KMS-11 (cell line): Measurements from ENCODE around the gene GRB2.

Experiments
- H2AFZ ChIP-seq: fragments of 200-600 bp; sonication (generic); 2 replicates; pipeline ENCODE4 v1.6.1; 2016; ENCODE audit warnings: antibody characterized with exemption, mixed run types, low read depth
- H3K27ac ChIP-seq: fragments of 200-600 bp; sonication (generic); 2 replicates; pipeline ENCODE4 v1.6.1; 2016; ENCODE audit warnings: mild to moderate bottlenecking, mixed run types
- H3K27me3 ChIP-seq: fragments of 200-600 bp; sonication (generic); 2 replicates; pipeline ENCODE4 v1.6.1; 2017; ENCODE audit warnings: mild to moderate bottlenecking, low read depth, mixed run types, moderate library complexity; ENCODE audit not compliant: insufficient read depth
- H3K36me3 ChIP-seq: fragments of 200-600 bp; sonication (generic); 2 replicates; pipeline ENCODE4 v1.6.1; 2017; ENCODE audit warnings: mild to moderate bottlenecking, mixed run types; ENCODE audit not compliant: insufficient read depth
- H3K4me1 ChIP-seq: fragments of 200-600 bp; sonication (generic); 2 replicates; pipeline ENCODE4 v1.6.1; 2016; ENCODE audit warnings: mild to moderate bottlenecking, low read depth, mixed run types; ENCODE audit not compliant: poor library complexity, severe bottlenecking
- H3K4me2 ChIP-seq: fragments of 200-600 bp; sonication (generic); 2 replicates; pipeline ENCODE4 v1.7.0; 2016; ENCODE audit warnings: mild to moderate bottlenecking, mixed run types
- H3K4me3 ChIP-seq: fragments of 200-600 bp; sonication (generic); IDR thresholded peaks from 2 replicates; pipeline ENCODE4 v1.6.1; 2017; ENCODE audit warnings: low read depth, low read length, mixed read lengths; ENCODE audit not compliant: insufficient read depth
- H3K79me2 ChIP-seq: fragments of 200-600 bp; sonication (generic); 2 replicates; pipeline ENCODE4 v1.6.1; 2016; ENCODE audit warnings: low read depth, mixed run types; ENCODE audit not compliant: insufficient read depth
- H3K9ac ChIP-seq: fragments of 200-600 bp; sonication (generic); 2 replicates; pipeline ENCODE4 v1.6.1; 2016; ENCODE audit warnings: mild to moderate bottlenecking, mixed run types
- H4K20me1 ChIP-seq: fragments of 200-600 bp; sonication (generic); 2 replicates; pipeline ENCODE4 v1.6.1; 2016; ENCODE audit warnings: mild to moderate bottlenecking, mixed run types; ENCODE audit not compliant: insufficient read depth
- CTCF ChIP-seq: fragments of 200-600 bp; sonication (generic); conservative IDR thresholded peaks from 2 replicates; pipeline ENCODE4 v1.6.1; 2017; ENCODE audit warnings: low read depth, mild to moderate bottlenecking, antibody characterized with exemption, low read length, moderate library complexity, mixed read lengths

Gene GRB2

GRCh38 chr17:75367312-75367711 is 38.2 kb downstream of the GRB2 start:
- Histone ChIP-seq H4K20me1 (peaks cover 24% of the 10 kb centered on the region), H3K36me3 (no peaks in the 10 kb centered on the region), H3K4me1 (peaks cover 11% of the 10 kb centered on the region), H3K4me3 (no peak overlapping the region), H3K79me2 (peaks cover 92% of the 10 kb centered on the region), H2AFZ (no peak overlapping the region), H3K27ac (no peak overlapping the region), H3K4me2 (no peak overlapping the region), H3K27me3 (no peaks in the 10 kb centered on the region), H3K9ac (no peak overlapping the region)
- TF ChIP-seq CTCF, result no peak

- Histone ChIP-seq H3K4me3 (no peak overlapping the region), H3K27ac (no peak overlapping the region), H3K4me2 (no peak overlapping the region), H3K27me3 (no peaks in the 10 kb centered on the region), H3K79me2 (peaks cover 91% of the 10 kb centered on the region), H3K9ac (no peak overlapping the region), H2AFZ (no peak overlapping the region), H4K20me1 (peaks cover 26% of the 10 kb centered on the region), H3K36me3 (no peaks in the 10 kb centered on the region), H3K4me1 (peaks cover 13% of the 10 kb centered on the region)
- no peak for TF ChIP-seq CTCF
These were observed 39.0 kb downstream of the GRB2 start for GRCh38 chr17:75366432-75366831.

- H3K4me2 ChIP-seq, result no peak overlapping the region
- no peak overlapping the region for H2AFZ ChIP-seq
- peaks cover 18% of the 10 kb centered on the region for H3K4me1 ChIP-seq
- H3K36me3 ChIP-seq, result no peaks in the 10 kb centered on the region
- no peak overlapping the region for H3K4me3 ChIP-seq
- no peak overlapping the region for H3K27ac ChIP-seq
- peaks cover 26% of the 10 kb centered on the region for H4K20me1 ChIP-seq
- H3K27me3 ChIP-seq, result no peaks in the 10 kb centered on the region
- H3K9ac ChIP-seq, result no peak overlapping the region
- no peak for TF ChIP-seq CTCF
- H3K79me2 ChIP-seq, result peaks cover 90% of the 10 kb centered on the region
These were observed 39.6 kb downstream of the GRB2 start for GRCh38 chr17:75365931-75366275.

- Histone ChIP-seq H2AFZ (no peak overlapping the region), H3K4me2 (no peak overlapping the region), H3K36me3 (no peaks in the 10 kb centered on the region), H3K4me1 (peaks cover 24% of the 10 kb centered on the region), H3K9ac (no peak overlapping the region), H4K20me1 (peaks cover 26% of the 10 kb centered on the region), H3K27ac (no peak overlapping the region), H3K27me3 (no peaks in the 10 kb centered on the region), H3K4me3 (no peak overlapping the region), H3K79me2 (peaks cover 89% of the 10 kb centered on the region)
- TF ChIP-seq CTCF, result no peak
These were observed 40.2 kb downstream of the GRB2 start for GRCh38 chr17:75365009-75365930.
